ENCODE measurements around the gene FHL3. TPM values are rescaled to one million over a fixed set of nuclear protein-coding genes. Genes with fewer than 3 reads are reported as not detected.

The FHL3 gene
- total RNA-seq, 1 experiment from 2014 or later, result 23.4 TPM

DNA sequence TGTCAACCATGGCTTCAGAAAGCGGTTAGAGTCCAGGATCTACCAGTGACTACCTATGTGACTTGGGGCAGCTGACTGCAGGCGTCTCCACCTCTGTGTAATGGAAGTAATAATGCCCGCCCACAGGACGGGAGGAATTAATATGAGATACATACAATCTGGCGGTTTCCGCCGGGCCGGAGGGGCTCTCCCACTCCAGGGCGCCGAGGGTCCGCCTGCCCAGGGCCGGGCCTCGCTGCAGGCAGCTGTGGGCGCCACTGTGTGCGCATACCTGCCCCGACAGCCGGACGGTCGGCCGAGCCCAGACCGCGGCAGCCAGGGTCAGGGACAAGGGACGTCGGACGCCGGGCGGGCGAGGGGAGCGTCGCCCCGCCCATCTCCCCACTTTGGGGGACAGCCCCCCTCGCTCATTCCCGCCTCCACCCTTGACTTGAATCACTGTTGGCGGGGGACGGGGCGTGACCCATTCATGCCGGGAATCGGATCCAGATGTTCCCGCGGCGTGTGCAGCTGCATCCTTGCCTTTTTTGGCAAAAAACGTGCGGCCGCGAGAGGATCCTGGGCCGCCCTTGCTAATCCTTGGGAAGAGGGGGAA is 9.5 kb downstream of the FHL3 start:
- intact Hi-C loops (cut with micrococcal nuclease; ENCODE audit: unreplicated experiment) (no loop called here), in situ Hi-C loops (cut with HindIII; ENCODE audit: low pct_unique_long_range_greater_than_20kb, low sequenced_read_pairs) (no loop called here)
- Histone ChIP-seq H3K36me3 (ENCODE audit: control insufficient read depth, insufficient read depth, low read length) (no peaks in the 10 kb centered on the region), H3K27ac (ENCODE audit: low read length) (peak overlapping the region; percentile 72), H3K4me3 (ENCODE audit: low read depth in 2 of 2, low read length in 2 of 2) (peak overlapping the region; percentile 44 to 58), H3K27me3 (ENCODE audit: control insufficient read depth, insufficient read depth, low read length) (no peaks in the 10 kb centered on the region), H3K4me1 (ENCODE audit: control insufficient read depth, insufficient read depth, low read length) (peaks cover 31% of the 10 kb centered on the region), H3K9me3 (ENCODE audit: control insufficient read depth, insufficient read depth, low read depth, low read length) (no peaks in the 10 kb centered on the region)
- ChIA-PET POLR2A (interaction anchor here (0.7 to 1.5 kb wide), 2 partner anchors 17 to 115 kb away, joined by 9 to 23 read pairs; partner anchors contain the start of gene UTP11), CTCF (no interaction called here)
- TF ChIP-seq, protein P1, sequence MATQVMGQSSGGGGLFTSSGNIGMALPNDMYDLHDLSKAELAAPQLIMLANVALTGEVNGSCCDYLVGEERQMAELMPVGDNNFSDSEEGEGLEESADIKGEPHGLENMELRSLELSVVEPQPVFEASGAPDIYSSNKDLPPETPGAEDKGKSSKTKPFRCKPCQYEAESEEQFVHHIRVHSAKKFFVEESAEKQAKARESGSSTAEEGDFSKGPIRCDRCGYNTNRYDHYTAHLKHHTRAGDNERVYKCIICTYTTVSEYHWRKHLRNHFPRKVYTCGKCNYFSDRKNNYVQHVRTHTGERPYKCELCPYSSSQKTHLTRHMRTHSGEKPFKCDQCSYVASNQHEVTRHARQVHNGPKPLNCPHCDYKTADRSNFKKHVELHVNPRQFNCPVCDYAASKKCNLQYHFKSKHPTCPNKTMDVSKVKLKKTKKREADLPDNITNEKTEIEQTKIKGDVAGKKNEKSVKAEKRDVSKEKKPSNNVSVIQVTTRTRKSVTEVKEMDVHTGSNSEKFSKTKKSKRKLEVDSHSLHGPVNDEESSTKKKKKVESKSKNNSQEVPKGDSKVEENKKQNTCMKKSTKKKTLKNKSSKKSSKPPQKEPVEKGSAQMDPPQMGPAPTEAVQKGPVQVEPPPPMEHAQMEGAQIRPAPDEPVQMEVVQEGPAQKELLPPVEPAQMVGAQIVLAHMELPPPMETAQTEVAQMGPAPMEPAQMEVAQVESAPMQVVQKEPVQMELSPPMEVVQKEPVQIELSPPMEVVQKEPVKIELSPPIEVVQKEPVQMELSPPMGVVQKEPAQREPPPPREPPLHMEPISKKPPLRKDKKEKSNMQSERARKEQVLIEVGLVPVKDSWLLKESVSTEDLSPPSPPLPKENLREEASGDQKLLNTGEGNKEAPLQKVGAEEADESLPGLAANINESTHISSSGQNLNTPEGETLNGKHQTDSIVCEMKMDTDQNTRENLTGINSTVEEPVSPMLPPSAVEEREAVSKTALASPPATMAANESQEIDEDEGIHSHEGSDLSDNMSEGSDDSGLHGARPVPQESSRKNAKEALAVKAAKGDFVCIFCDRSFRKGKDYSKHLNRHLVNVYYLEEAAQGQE (IDR thresholded peaks at IDR 0.05; ENCODE audit: insufficient read depth in 1 of 2, low read depth in 2 of 2, low read length in 1 of 2), result no peak
- 0 out of 2 replicates have a peak, but pooled peaks have one; percentile 39 for TF ChIP-seq TCF7L2 (IDR thresholded peaks at IDR 0.05; ENCODE audit: low read depth, low read length)
- TF ChIP-seq, protein P2, sequence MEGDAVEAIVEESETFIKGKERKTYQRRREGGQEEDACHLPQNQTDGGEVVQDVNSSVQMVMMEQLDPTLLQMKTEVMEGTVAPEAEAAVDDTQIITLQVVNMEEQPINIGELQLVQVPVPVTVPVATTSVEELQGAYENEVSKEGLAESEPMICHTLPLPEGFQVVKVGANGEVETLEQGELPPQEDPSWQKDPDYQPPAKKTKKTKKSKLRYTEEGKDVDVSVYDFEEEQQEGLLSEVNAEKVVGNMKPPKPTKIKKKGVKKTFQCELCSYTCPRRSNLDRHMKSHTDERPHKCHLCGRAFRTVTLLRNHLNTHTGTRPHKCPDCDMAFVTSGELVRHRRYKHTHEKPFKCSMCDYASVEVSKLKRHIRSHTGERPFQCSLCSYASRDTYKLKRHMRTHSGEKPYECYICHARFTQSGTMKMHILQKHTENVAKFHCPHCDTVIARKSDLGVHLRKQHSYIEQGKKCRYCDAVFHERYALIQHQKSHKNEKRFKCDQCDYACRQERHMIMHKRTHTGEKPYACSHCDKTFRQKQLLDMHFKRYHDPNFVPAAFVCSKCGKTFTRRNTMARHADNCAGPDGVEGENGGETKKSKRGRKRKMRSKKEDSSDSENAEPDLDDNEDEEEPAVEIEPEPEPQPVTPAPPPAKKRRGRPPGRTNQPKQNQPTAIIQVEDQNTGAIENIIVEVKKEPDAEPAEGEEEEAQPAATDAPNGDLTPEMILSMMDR (IDR thresholded peaks at IDR 0.05), result no peak
- TF ChIP-seq SIN3A (IDR thresholded peaks at IDR 0.05; ENCODE audit: borderline replicate concordance, insufficient read depth, low read depth, low read length), result peak; percentile 53; the same call in 1 of the 2 replicates
- TF ChIP-seq POLR2AphosphoS5 (IDR thresholded peaks at IDR 0.05; ENCODE audit: low read depth, low read length), result peak; percentile 84
- peak; percentile 79 for ATAC-seq
- BruUV-seq (replicated peaks), result no TSS peak
- no peak for DNase-seq (ENCODE audit: low read depth, low spot score)

DNA sequence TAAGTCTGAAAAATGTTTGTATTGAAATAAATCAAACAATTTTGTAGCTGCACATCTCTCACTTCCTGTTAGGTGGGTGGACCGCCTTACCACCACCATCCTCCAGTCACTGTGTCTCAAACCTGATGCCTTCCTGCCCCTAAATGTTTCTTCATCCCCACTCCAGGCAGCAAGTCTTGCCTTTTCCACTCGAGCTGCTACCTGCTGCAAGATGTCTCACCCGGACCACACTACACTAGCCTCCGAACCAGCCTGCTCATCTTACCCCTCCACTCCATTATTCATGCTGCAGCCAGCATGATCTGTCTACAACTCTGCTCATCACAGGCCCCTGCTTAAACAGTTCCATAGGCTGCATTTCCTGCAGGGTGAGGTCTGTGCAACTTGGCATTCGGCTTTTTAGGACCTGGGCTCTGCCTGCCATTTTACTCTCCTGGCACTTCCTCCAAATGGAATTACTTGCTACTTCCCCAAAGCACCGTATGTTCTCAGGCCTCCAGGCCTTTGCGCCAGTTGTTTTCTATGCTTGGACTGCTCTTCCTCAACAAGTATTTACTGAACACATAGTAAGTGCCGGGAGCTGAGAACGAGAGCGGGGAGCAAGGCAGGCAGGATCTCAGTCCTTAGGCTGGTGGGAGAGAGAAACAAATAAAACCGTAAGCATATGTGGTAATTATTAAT is 10.3 kb downstream of the FHL3 start:
- H3K27me3 ChIP-seq (ENCODE audit: control insufficient read depth, insufficient read depth, low read length), result no peaks in the 10 kb centered on the region
- DNase-seq (ENCODE audit: low read depth, low spot score), result no peak
- H3K27ac ChIP-seq (ENCODE audit: low read length), result peak overlapping the region; percentile 72
- ATAC-seq, result no peak
- H3K9me3 ChIP-seq (ENCODE audit: control insufficient read depth, insufficient read depth, low read depth, low read length), result no peaks in the 10 kb centered on the region
- BruUV-seq (replicated peaks), result TSS peak; percentile 81
- ChIA-PET POLR2A (interaction anchor here (1.5 kb wide), 1 partner anchor 17 kb away, joined by 23 read pairs; the partner anchor contains the start of gene UTP11), CTCF (no interaction called here)
- intact Hi-C loops (cut with micrococcal nuclease; ENCODE audit: unreplicated experiment), result no loop called here
- H3K4me3 ChIP-seq (ENCODE audit: low read depth in 2 of 2, low read length in 2 of 2), result peak overlapping the region; percentile 44 to 58; a peak in 3 of 4 replicates
- H3K36me3 ChIP-seq (ENCODE audit: control insufficient read depth, insufficient read depth, low read length), result no peaks in the 10 kb centered on the region
- in situ Hi-C loops (cut with HindIII; ENCODE audit: low pct_unique_long_range_greater_than_20kb, low sequenced_read_pairs), result no loop called here
- peaks cover 23% of the 10 kb centered on the region for H3K4me1 ChIP-seq (ENCODE audit: control insufficient read depth, insufficient read depth, low read length)
- TF ChIP-seq, protein P2 (IDR thresholded peaks at IDR 0.05), result no peak
- no peak for TF ChIP-seq TCF7L2 (IDR thresholded peaks at IDR 0.05; ENCODE audit: low read depth, low read length)
- TF ChIP-seq, protein P1 (IDR thresholded peaks at IDR 0.05; ENCODE audit: insufficient read depth in 1 of 2, low read depth in 2 of 2, low read length in 1 of 2), result no peak
- no peak for TF ChIP-seq SIN3A (IDR thresholded peaks at IDR 0.05; ENCODE audit: borderline replicate concordance, insufficient read depth, low read depth, low read length)
- no peak for TF ChIP-seq POLR2AphosphoS5 (IDR thresholded peaks at IDR 0.05; ENCODE audit: low read depth, low read length)
